ENCODE measurements around the gene CWC25. TPM values are rescaled to one million over a fixed set of nuclear protein-coding genes. Genes with fewer than 3 reads are reported as not detected.

Gene CWC25
- total and polyA plus RNA-seq, 2 of the 13 experiments (the other 11 are each of a cell fraction or from before 2014, with no cell fraction given): 15.6 to 22.7 TPM

- H3K4me1 ChIP-seq (ENCODE audit: insufficient read depth, low read length): no peaks in the 10 kb centered on the region
- no peak overlapping the region for H3K27ac ChIP-seq (ENCODE audit: extremely low read length, insufficient read depth, low read length)
- CTCF ChIA-PET (ENCODE audit: low intra/inter-chr PET ratio, low total read pairs): no interaction called here
- no peaks in the 10 kb centered on the region for H3K27me3 ChIP-seq (ENCODE audit: control insufficient read depth in 1 of 2, insufficient read depth in 2 of 2, low read length in 2 of 2)
- in situ Hi-C loops (cut with HindIII; ENCODE audit: extremely low pct_ligation_motif_present, low pct_unique_long_range_greater_than_20kb): no loop called here
- H3K9ac ChIP-seq (ENCODE audit: insufficient read depth, low read depth, low read length): no peak overlapping the region
- POLR2A ChIA-PET: no interaction called here
- BruUV-seq (replicated peaks): no TSS peak
- no peak overlapping the region for H2AFZ ChIP-seq (ENCODE audit: low read length)
- no peaks in the 10 kb centered on the region for H4K20me1 ChIP-seq (ENCODE audit: insufficient read depth, low read length)
- intact Hi-C loops (cut with micrococcal nuclease; ENCODE audit: unreplicated experiment): no loop called here
- no peak for FAIRE-seq
- H3K79me2 ChIP-seq (ENCODE audit: insufficient read depth, low read length): peaks cover 5% of the 10 kb centered on the region
- TF ChIP-seq CENPX (CRISPR knock-in tag; IDR thresholded peaks at IDR 0.05): no peak
- no peak for TF ChIP-seq SP1 (IDR thresholded peaks at IDR 0.05)
- TF ChIP-seq SP1 (CRISPR knock-in tag; IDR thresholded peaks at IDR 0.05): no peak
- no peak for TF ChIP-seq CEBPZ (IDR thresholded peaks at IDR 0.05; ENCODE audit: low read length)
- no peak for TF ChIP-seq ZNF784 (CRISPR knock-in tag; IDR thresholded peaks at IDR 0.05; ENCODE audit: borderline replicate concordance)
- no peak for TF ChIP-seq YEATS2 (CRISPR knock-in tag; IDR thresholded peaks at IDR 0.05; ENCODE audit: borderline replicate concordance)
- peak; percentile 20; the same call in 1 of the 2 replicates for TF ChIP-seq TAF1 (CRISPR knock-in tag; IDR thresholded peaks at IDR 0.05)
- TF ChIP-seq ZNF160 (CRISPR knock-in tag; IDR thresholded peaks at IDR 0.05): no peak
- no peak for TF ChIP-seq ZNF296 (CRISPR knock-in tag; conservative IDR thresholded peaks at IDR 0.05)
- WGBS (ENCODE audit: low lambda C conversion rate): 99% methylated on average over 6 of the region's 6 CpGs
- H3K36me3 ChIP-seq (replicated peaks in 1 of 2; ENCODE audit: control insufficient read depth in 1 of 2, insufficient read depth in 2 of 2, low read length in 2 of 2): peaks cover 24 to 50% of the 10 kb centered on the region in 2 experiments
- no peak overlapping the region for H3K4me2 ChIP-seq (ENCODE audit: low read depth, low read length)
- no peaks in the 10 kb centered on the region for H3K9me3 ChIP-seq (ENCODE audit: low read length)
- ATAC-seq: no peak
- no peak for DNase-seq (ENCODE audit: low spot score)
- no peak overlapping the region for H3K4me3 ChIP-seq (replicated peaks in 1 of 3; ENCODE audit: insufficient read depth in 1 of 3, low read depth in 2 of 3, low read length in 3 of 3)
Measured at GRCh38 chr17:38786372-38786771, 38.7 kb downstream of the CWC25 start.

All from HepG2 (cell line).